Activated CD8-positive, alpha-beta memory T cell treated with anti-CD3 and anti-CD28 coated beads for 36 hours (primary cell): ENCODE results near the gene RNH1. TPM values are rescaled to one million over a fixed set of nuclear protein-coding genes. Genes with fewer than 3 reads are reported as not detected.
"Not testable (repeated sequence)": the region's sequence is repeated elsewhere in the genome, so short reads cannot be mapped to it uniquely, and the experiment has no call there.

Experiments used
- CTCF ChIA-PET: fragments of 350-600 bp; sonication (Branson Sonifier 250); formaldehyde crosslinking; loops from one replicate; lab custom pipeline; 2021; ENCODE audit warnings: antibody characterized with exemption; lab: Charles Lee
- POLR2A ChIA-PET: fragments of 350-600 bp; sonication (Branson Sonifier 250); formaldehyde crosslinking; loops from one replicate; lab custom pipeline; 2021; ENCODE audit warnings: antibody characterized with exemption; lab: Charles Lee
- total RNA-seq, 2 experiments: library from RNA; stranded (reverse); gene quantifications; one replicate each; pipeline ENCODE4 v1.2.3, GENCODE V29; 2021

The RNH1 gene
- total RNA-seq, 2 experiments from 2014 or later: 120 TPM

- CTCF ChIA-PET: interaction anchor here (6.8 kb wide), 1 partner anchor 12 kb away, joined by 29 read pairs; no protein-coding TSS in a partner anchor
- POLR2A ChIA-PET: no interaction called here
Observed at GRCh38 chr11:530960-531831, 24.2 kb upstream of the RNH1 start.

- POLR2A ChIA-PET: no interaction called here
- CTCF ChIA-PET: interaction anchor here (0.9 kb wide), 1 partner anchor 11 kb away, joined by 3 read pairs; no protein-coding TSS in a partner anchor
Observed at GRCh38 chr11:529728-530411, 22.8 kb upstream of the RNH1 start.

DNA sequence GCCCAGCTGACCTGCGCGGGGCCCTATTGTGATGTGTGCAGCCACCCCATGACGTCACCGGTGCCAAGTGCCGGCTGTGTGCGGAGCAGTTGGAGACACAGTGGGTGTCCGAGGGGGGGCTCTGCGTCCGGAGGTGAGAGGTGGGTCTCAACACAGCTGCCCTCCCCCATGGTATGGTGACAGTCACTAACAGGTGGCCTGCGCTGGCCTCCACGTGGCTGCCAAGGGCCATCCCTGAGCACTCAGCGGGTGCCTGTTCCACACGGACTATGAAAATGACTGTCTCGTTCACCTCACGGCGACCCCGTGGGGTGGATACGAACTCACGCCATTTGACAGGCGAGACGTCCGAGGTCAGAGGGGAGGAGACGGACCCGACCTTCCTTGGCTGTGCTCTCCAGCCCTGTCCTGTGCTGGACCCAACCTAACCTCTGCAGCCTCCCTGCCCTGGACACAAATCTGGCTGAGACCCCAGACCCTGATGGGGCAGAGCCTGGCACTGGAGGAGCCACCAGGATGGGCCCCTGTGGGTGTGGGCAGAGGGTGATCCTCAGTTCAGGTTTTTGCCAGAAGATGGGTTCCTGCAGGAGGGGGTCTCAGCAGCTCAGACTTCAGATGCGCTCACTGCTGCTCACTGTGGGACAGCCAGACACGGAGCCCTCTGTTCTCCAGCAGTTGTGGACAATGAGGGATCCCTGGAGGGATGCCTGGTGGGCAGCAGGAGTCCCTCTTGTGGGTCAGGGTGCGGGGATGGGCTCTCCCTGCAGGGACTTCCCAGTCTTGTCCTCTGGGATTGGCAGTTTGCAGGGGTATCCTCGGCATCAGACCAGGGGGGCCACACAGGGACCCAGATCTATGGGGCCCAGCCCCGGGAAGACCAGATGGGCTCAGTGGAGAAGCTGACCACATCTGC lies 22.0 kb upstream of the RNH1 start:
- CTCF ChIA-PET: interaction anchor here (0.6 to 0.9 kb wide), 2 partner anchors 10 to 11 kb away, joined by 3 read pairs; no protein-coding TSS in a partner anchor

DNA sequence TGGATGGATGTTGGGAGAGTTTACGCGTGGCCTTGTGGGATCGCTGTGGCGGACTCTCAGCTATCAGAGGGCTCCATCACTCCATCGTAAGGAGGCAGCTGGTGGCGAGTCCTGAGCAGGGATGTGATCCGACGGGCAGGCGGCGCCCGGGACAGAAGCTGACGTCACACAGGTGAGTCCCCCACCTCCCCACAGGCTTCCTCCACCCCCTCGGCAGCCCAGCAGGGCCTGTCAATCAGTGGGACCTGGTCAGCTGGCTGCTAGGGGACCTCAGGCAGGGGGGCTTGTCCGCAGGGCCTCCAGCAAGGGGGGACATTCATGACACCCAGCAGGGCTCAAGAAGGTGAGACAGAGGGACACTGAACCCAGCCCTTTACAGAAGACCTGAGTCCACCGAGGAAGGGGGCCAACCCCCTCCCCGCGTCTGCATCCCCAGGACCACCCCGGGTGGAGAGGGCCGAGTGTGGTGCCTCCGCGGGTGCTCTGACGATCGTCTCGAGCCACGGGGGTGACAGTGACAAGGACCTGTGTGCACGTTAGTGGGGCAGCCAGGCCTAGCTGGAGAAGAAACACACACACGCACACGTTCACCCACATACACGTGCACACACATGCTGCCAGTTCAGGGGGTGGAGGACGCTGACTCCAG lies 21.2 kb upstream of the RNH1 start:
- CTCF ChIA-PET: no interaction called here

More for the DNA sequence above, 22.0 kb upstream of the RNH1 start:
- POLR2A ChIA-PET: no interaction called here

DNA sequence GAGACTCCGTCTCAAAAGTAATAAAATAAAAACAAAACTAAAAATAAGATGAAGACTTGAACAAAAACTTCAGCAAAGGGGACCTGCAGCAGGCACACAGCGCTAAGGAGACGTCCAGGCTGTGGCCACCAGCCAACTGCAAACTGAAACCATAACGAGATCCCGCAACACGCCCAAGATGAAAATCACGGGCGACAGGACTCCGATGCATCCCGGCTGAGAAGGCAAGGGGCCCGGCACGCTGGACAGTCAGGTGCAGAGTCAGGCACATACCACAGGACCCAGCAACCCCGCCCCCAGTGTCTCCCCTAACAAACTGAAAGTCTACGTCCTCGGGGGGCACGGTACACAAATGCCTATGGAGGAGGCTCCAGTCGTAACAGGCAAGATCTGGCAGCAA lies 19.1 kb upstream of the RNH1 start:
- ChIA-PET CTCF (no interaction called here), POLR2A (no interaction called here)

More for the DNA sequence above, 21.2 kb upstream of the RNH1 start:
- POLR2A ChIA-PET: no interaction called here

GRCh38 chr11:521177-521688 lies 14.2 kb upstream of the RNH1 start:
- ChIA-PET CTCF (interaction anchor here (0.6 kb wide), 1 partner anchor 15 kb away, joined by 3 read pairs; no protein-coding TSS in a partner anchor), POLR2A (no interaction called here)

DNA sequence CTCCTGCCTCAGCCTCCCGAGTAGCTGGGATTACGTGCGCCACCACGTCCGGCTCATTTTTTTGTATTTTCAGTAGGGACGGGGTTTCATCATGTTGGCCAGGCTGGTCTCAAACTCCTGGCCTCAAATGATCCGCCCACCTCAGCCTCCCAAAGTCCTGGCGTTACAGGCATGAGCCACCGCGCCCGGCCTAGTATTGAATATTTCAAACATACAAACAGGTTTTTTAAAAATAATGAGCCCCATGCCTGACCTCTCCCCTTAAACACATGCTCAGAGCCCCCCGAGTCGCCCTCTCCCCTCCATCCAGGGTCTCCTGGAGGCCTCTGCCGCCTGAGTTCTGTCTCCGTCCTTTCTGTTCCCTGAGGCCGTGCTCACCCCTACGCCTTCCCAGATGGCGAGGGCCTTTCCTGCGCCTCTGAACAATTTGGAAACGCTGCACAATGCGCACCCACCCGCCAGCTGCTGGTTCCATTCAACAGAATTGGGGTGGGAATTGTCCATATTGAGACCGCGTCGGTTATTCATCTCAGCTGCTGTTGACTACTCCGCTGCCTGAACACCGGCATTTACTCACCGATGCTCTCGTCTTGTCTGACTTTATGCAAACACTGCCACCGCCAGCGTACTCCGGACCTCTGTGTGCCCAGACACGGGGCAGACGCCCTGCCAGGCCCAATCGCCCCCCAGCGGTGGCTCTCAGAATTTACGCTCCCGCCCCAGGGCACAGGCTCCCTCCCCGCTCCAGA lies 13.6 kb upstream of the RNH1 start:
- CTCF ChIA-PET: interaction anchor here (0.6 to 2.5 kb wide), 3 partner anchors 15 to 415 kb away, joined by 3 to 11 read pairs (median 3); no protein-coding TSS in a partner anchor
- POLR2A ChIA-PET: interaction anchor here (0.9 kb wide), 1 partner anchor 70 kb away, joined by 4 read pairs; no protein-coding TSS in a partner anchor

- ChIA-PET POLR2A (interaction anchor here (0.7 to 1.0 kb wide), 4 partner anchors 12 to 17 kb away, joined by 3 to 7 read pairs (median 4); no protein-coding TSS in a partner anchor), CTCF (interaction anchor here (0.7 to 2.6 kb wide), 29 partner anchors 10 to 312 kb away, joined by 3 to 29 read pairs (median 3); partner anchors contain the start of genes BET1L, HRAS, LRRC56 and RIC8A)
Observed at GRCh38 chr11:518463-519202, 11.6 kb upstream of the RNH1 start.

DNA sequence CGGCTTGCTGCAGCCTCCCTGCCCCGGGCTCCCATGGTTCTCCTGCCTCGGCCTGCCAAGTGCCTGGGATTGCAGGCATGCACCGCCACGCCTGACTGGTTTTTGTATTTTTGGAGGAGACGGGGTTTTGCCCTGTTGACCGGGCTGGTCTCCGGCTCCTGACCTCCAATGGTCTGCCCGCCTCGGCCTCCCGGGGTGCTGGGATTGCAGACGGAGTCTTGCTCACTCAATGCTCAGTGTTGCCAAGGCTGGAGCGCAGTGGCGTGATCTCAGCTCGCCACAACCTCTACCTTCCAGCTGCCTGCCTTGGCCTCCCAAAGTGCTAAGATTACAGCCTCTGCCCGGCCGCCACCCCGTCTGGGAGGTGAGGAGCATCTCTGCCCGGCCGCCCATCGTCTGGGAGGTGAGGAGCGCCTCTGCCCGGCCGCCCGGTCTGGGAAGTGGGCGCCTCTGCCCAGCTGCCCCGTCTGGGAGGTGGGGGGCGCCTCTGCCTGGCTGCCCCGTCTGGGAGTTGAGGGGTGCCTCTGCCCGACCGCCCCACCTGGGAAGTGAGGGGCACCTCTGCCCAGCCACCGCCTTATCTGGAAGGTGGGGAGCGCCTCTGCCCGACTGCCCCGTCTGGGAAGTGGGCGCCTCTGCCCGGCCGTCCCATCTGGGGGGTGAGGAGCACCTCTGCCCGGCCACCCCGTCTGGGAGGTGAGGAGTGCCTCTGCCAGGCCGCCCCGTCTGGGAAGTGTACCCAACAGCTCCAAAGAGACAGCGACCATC lies 10.1 kb upstream of the RNH1 start:
- CTCF ChIA-PET: interaction anchor here (0.7 kb wide), 1 partner anchor 57 kb away, joined by 3 read pairs; no protein-coding TSS in a partner anchor
- POLR2A ChIA-PET: not testable (repeated sequence)

GRCh38 chr11:516400-516799 lies 9.4 kb upstream of the RNH1 start:
- CTCF ChIA-PET: interaction anchor here (0.7 kb wide), 1 partner anchor 57 kb away, joined by 3 read pairs; no protein-coding TSS in a partner anchor
- POLR2A ChIA-PET: no interaction called here

GRCh38 chr11:515131-515530 lies 8.1 kb upstream of the RNH1 start:
- POLR2A ChIA-PET: no interaction called here

DNA sequence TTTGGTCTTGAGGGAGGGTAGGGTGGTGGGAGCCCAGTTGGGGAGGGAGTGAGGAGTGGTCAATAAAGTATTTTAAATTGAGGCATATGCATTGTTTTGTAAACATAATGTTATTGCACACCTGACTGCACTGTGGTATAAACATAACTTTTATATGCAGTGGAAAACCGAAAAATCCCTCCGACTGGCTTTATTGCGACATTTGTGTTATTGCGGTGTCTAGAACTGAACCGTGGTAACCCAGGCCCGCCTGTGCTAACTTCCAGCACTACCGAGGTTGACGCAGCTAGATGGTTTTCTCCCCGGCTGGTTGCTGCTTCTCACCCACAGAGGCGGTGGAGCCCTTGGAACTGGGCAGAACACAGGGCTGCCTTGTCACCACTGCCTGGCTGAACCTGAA lies 7.6 kb upstream of the RNH1 start:
- POLR2A ChIA-PET: no interaction called here

More at GRCh38 chr11:515131-515530, 8.1 kb upstream of the RNH1 start:
- CTCF ChIA-PET: no interaction called here

DNA sequence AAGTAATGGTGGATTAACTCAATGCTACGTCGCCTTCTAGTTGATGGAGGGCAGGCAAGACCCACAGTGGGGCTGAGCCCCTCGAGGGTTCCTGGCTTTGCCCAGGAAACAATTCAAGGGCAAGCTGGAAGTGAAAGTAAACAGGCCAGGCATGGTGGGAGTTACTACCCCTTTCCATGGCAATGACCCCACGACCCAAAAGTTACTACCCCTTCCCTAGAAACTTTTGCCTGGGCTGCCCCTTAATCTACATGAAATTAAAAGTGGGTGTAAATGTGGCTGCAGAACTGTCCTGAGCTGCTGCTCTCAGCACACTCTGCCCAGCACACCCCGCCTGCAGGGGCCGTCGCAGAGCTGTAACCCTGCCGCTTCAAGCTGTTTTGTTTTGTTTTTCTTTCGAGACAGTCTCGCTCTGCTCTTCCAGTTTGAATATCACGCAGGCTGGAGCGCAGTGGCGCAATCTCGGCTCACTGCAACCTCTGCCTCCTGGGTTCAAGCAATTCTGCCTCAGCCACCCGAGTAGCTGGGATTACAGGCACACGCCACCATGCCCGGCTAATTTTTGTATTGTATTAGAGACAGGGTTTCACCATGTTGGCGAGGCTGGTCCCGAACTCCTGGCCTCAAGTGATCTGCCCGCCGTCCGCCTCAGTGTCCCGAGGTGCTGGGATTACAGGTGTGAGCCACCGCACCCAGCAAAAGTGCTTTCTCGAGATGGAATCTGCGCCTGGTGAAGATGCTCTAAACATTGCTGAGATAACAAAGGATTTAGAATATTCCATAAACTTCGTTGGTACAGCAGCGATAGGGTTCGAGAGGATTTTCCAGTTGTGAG lies 5.9 kb upstream of the RNH1 start:
- POLR2A ChIA-PET: interaction anchor here (0.6 kb wide), 1 partner anchor 253 kb away, joined by 3 read pairs; no protein-coding TSS in a partner anchor

More for the DNA sequence above, 7.6 kb upstream of the RNH1 start:
- CTCF ChIA-PET: interaction anchor here (1.3 kb wide), 1 partner anchor 67 kb away, joined by 3 read pairs; no protein-coding TSS in a partner anchor

DNA sequence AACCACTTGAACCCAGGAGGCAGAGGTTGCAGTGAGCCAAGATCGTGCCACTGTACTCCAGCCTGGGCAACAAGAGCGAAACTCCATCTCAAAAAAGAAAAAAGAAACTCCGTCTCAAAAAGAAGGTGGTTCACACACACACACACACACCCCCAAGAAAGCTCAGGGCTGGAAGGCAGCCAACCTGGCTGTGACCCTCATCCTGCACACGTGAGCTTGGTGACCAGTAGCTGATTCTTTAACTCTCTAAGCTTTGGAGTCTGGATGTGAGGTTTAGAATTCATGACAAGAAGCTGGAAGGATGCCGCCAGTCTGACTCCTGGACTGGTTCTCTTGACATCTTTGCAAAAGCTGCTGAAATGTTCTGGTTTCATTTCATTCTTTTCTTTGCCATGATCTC lies 1.9 kb upstream of the RNH1 start:
- CTCF ChIA-PET: interaction anchor here (6.0 kb wide), 1 partner anchor 10 kb away, joined by 26 read pairs; no protein-coding TSS in a partner anchor

More for the DNA sequence above, 5.9 kb upstream of the RNH1 start:
- CTCF ChIA-PET: interaction anchor here (1.3 kb wide), 1 partner anchor 65 kb away, joined by 3 read pairs; no protein-coding TSS in a partner anchor

More for the DNA sequence above, 1.9 kb upstream of the RNH1 start:
- POLR2A ChIA-PET: no interaction called here
